CD4-positive, alpha-beta T cell treated with Interleukin-17A for 4 hours (primary cell): ENCODE measurements around the gene IL16.

ENCODE experiments used
- DNase-seq: peaks from one replicate; pipeline ENCODE4 v3.0.0-alpha.2; 2020; ENCODE audit warnings: mixed read lengths

The IL16 gene

DNA sequence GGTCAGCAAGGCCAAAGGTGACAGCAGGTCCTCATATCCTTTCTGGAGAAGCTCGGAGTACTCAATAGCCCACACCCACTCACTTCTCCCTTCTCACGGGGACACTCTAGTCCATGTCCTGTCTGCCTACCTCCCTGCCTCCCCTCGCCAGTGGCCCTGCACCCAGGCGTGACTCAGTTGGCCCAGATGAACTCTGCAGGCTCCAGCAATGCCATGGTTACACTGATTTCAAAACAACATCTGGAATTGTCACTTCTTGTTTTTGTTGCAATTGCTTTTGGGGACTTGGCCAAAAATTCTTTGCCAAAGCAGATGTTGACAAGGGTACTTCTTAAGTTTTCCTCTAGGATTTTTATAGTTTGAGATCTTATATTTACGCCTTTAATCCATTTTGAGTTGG lies 13.0 kb downstream of the IL16 start:
- DNase-seq, result no peak

DNA sequence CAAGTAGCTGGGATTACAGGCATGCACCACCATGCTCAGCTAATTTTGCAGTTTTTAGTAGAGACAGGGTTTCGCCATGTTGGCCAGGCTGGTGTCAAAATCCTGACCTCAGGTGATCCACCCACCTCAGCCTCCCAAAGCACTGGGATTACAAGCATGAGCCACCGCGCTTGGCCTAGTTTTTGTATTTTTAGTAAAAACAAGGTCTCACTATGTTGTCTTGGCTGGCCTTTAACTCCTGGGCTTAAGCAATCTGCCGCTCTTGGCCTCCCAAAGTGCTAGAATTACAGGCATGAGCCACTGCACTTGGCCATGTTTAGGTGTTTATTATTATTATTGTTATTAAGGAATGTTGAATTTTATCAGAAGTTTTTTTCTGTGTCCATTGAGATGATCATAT lies 14.7 kb downstream of the IL16 start:
- no peak for DNase-seq

- DNase-seq, result no peak
Measured at GRCh38 chr15:81213982-81214381, 17.3 kb downstream of the IL16 start.

- no peak for DNase-seq
Measured at GRCh38 chr15:81215531-81215930, 18.9 kb downstream of the IL16 start.

- no peak for DNase-seq
Measured at GRCh38 chr15:81215983-81216382, 19.3 kb downstream of the IL16 start.

- no peak for DNase-seq
Measured at GRCh38 chr15:81216422-81216821, 19.7 kb downstream of the IL16 start.

DNA sequence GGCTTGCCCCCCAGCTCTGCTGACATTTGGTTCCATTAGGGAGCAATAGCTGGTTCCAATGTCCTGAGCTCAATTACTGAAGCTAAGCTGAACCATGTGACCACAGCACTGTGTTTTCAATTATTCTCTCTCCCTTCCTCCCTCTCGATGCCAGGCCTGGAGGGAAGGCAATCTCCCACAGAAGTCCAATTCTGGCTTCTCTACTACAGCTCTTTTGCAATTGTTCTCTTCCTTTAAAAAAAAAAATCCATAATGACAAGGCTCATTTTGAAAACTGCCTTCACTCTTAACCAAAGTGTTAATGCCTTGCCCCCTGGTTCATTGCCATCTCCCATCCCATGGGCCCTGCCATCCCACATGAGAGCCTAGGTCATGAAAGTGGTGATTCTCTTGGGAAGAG lies 24.8 kb downstream of the IL16 start:
- DNase-seq, result no peak

GRCh38 chr15:81222007-81222406 lies 25.3 kb downstream of the IL16 start:
- no peak for DNase-seq

DNA sequence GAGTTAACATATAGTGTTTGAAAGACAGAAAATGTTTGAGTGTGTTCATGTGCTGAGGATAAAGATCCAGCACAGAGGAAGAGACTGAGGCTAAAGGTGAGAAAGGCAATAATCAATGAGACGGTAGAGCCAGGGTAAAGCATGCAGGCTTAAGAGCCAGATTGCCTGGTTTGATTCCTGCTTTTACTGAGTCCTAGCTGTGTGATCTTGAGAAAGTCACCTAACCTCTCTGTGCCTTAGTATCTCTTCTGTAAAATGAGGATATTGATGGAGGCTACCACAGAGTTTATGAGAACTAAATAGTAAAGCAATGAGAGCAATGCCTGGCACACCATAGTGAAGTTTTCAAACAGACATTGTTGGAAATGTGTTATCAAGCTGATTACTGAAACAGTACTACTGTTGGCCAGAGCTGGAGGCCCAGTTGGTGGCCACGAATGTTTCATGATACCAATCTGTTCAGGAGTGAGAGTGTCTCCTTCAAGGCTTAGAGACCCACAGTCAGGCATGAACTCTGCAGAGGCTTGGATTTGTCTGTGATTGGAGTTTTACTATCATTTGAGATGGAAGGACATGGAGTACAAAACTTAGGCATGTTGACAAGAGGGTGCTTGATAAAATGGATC lies 26.8 kb downstream of the IL16 start:
- no peak for DNase-seq

DNA sequence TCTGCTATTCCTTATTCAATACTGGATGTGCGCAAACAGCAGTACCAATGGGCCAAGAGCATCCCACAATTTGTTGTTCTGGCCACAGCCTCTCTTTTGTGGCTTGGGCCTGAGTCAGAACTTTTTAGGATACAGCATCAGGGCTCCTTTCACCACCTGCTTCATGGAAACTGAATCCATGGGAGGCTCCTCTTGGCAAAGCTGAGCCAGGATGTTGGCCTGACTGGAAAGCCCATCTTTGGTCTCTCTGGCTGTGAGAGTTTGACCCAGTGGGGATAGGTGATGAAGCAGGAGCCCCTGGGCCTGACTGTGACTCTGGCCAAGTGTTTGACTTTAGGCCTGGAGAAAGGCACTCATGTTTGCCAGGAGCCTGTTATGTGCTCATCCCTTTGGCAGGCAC lies 27.6 kb downstream of the IL16 start:
- no peak for DNase-seq

GRCh38 chr15:81225161-81225671 lies 28.5 kb downstream of the IL16 start:
- no peak for DNase-seq

DNA sequence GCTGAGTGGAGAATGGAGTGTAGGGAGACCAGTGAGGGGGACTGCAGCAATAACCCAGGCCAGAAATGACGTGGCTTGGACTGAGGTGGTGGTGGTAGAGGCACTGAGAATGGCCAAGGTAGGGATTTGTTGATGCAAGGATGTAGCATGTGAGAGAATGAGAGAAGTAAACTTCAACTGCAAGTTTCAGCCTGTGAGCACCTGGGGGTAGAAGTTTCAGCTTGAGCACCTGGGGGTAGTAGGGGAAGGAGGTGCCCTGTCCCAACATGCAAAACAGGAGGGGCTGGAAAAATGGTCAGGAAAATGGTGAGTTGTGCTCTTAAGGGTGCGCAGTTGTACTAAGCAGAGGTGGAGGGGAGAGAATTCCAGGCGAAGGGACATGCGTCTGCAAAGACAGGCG lies 31.0 kb downstream of the IL16 start:
- DNase-seq, result no peak

GRCh38 chr15:81229586-81229985 lies 32.9 kb downstream of the IL16 start:
- no peak for DNase-seq

DNA sequence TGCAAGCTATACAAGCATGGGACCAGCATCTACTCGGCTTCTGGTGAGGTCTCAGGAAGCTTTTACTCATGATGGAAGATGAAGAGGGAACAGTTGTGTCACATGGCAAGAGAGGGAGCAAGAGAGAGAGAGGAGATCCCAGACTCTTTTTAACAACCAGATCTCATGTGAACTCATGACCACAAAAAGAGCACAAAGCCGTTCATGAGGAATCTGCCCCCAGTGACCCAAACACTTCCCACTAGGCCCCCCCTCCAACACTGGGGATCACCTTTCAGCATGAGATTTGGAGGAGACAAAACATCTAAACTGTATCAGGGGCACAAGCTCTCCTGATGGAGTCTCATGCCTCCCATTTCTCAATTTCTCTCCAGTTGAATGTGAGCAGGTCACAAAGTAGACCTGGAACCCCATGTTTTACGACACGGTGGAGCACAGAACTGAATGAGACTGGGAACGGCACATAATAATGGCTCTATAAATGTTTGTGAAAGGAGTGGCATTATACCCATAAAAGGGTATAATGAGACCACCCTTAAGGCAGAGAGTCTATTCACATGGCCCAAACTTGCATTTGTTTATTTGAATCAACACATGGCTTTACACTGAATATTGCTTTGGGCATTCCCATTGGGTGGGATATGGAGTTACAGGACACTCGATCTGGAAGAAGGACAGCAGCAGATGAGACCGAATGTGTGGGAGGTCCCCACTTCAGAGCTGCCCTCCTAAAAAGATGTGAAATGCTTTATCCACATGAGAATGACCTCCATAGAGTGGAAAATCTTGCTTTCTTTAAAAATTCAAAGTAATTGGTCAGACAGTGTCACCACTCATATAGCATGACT lies 38.8 kb downstream of the IL16 start:
- DNase-seq, result no peak

- no peak for DNase-seq
Measured at GRCh38 chr15:81239190-81239589, 42.5 kb downstream of the IL16 start.

DNA sequence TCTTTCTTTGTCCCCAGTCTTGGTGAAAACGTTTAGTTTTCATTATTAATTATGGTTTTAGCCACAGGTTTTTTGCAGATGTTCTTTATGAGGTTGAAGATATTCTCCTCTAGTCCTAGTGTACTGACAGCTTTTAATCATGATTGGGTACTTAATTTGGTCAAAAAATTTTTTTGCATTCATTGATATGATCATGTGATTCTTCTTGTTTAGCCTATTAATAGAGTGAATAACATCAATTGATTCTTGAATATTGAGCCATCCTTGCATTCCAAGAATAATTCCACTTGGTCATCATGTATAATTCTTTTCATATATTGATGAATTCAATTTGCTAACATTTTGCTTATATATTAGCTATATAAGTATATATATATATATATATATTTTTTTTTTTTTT lies 46.1 kb downstream of the IL16 start:
- no peak for DNase-seq

DNA sequence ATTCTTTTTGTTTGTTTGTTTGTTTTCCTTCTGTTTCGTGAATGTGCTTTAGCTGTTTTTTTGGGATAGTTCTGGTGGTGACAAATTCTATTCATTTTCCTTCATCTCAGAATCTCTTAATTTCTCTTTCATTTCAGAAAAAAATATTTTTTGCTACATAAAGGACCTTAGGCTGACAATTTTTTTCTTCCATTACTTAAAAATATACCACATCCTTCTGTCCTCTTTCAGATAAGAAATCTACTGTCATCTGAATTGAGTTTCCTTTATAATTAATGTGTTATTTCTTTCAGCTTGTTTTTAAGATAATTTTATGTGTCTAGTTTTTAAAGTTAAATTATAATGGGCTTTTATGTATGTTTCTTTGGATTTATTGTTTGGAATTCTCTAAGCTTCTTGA lies 47.6 kb downstream of the IL16 start:
- DNase-seq, result no peak

DNA sequence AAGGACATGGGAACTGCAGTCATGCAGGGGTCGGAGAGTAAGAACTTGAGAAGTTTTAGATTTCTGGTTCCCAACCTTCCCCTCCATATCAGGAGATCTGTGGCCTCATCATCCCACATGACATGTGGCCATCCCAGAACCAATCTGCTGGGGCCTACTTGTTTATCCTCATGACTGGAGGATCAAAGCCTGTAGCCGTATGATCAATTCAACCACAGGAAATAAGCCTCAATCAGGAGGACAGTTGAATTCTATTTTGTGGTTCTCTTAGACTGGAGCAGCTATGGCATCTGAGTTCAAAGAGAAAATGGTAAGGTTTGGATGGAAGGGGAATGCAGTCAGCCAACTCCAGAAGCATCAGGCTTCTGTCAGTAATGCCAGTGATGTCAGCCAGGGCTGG lies 57.2 kb downstream of the IL16 start:
- no peak for DNase-seq

DNA sequence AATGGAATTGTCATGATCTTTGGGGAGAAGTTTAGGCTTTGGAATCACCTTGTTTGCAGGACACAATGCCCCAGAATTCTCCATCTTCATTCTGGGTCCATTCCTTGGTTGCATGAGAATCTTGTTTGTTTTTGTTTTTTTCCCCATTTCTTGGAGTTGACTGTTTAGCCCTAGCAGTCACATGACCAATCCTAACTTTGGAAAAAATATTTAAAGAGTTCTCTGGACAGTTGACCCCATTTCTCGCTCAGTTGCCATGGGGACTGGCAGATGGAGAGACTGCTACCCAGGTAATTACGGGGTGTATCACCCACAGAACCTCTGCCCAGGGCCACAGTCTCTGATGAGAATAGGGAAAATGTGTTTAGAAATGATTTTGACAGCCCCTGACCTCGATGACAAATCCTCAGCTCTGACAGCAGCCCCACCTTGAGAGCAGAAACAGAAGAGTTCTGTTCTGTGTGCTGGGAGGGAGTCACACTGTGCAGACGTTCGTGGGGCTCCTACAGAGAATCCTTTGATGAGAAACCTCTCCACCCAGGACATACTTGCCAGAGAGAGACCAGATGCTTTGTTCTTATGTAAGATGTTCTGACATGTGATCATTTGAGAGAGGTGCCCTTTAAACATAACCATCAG lies 57.7 kb downstream of the IL16 start:
- no peak for DNase-seq

DNA sequence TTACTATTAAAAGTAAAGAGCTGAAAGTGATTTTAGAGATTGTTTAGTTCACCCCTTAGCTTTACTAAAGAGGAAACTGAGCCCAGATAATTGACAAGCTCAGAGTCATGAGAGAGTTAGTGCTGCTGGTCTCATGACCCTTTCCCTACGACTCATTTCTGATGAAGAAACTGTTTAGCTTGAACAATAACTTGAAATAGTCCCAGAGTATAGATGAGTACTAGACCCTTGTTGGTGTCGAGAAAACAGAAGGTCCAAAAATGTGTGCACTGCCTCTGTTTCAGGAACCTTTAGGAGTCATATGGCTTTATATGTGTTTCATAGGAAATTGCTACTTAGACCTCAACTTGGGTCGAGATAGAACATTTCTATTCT lies 58.2 kb downstream of the IL16 start:
- no peak for DNase-seq

GRCh38 chr15:81255315-81255957 lies 58.8 kb downstream of the IL16 start:
- no peak for DNase-seq

DNA sequence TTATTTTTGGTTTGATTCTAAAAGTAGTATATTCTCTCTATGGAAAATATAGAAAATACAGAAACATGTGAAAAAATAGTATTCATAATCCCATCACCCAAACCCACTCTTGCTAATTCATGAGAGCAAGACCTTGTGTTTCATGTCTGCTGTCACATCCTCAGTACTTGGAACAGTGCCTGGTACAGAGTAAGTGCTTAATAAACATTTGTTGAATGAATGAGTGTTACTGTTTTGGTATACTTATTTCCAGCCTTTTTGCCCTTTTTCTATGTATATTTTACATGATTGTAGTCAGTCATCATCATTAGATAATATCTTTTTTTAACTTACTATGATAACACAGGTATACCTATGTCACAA lies 59.3 kb downstream of the IL16 start:
- DNase-seq, result no peak

DNA sequence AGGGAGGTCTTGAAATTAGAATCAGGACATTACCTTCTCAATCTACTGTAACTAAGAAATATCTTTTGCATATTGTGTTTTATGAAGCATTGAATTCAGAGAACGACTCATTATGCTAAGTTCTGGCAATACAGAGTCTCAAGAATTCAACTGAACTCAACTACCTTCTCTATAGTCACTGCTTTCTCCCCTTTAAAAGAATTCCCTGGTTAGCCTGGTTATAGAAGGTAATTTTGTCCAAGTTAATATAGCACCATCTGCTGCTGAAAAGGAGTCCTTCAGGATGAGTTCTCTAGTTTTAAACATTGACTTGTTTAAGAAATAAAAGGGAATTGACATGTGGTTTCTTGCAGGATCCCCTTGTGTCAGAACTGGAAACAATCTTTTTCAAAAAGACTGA lies 60.2 kb downstream of the IL16 start:
- no peak for DNase-seq

DNA sequence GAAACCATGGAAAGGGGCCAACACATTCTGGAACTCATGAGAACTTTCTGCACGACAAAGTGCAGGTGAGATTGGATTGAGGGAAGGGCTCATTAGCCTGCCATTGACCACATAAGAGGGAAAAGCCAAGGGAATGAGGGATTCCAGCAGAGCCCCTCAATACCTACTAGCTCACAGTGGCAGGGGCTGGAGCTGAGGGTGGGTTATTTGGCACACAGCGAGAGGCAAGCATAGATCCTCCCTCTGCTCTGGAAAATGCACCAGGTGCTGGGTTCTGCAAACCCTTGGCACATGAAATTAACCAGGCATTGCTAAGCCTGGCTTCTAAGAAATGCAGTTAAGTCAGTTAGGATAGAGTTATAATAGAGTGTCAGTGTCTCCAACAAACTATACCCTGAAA lies 60.8 kb downstream of the IL16 start:
- DNase-seq, result no peak
